K562 (cell line): ENCODE data around the gene USP7. TPM values are rescaled to one million over a fixed set of nuclear protein-coding genes. Genes with fewer than 3 reads are reported as not detected.
"Not testable (repeated sequence)": the region's sequence is repeated elsewhere in the genome, so short reads cannot be mapped to it uniquely, and the experiment has no call there.

Experiments
- ATAC-seq: fragments of 200-7000 bp; cut with Tn5 transposase; 3 replicates; pipeline ENCODE4 v1.9.1; 2020; ENCODE audit warnings: moderate library complexity
- BruUV-seq: library from RNA; stranded (reverse); fragments of 400-500 nt; replicated peaks from 2 replicates; lab custom pipeline; 2021; lab: Mats Ljungman, UMichigan
- CTCF ChIA-PET: fragments of 300-600 bp; formaldehyde crosslinking; extraction: SDS; loops from one replicate; lab custom pipeline; 2021; ENCODE audit warnings: low intra/inter-chr PET ratio; lab: Yijun Ruan, JAX
- POLR2A ChIA-PET: fragments of 300-600, 350-650 bp; sonication (Branson Sonifier 250); formaldehyde crosslinking; extraction: SDS; loops from one replicate; lab custom pipeline; 2021; ENCODE audit warnings: antibody characterized with exemption, inconsistent platforms; lab: Yijun Ruan, JAX
- DNase-seq, 4 experiments: peaks; one replicate each; pipeline versions ENCODE4 v3.0.0 to v3.0.0-alpha.2; 2011 to 2018; ENCODE audit warnings: low spot score in 3 of 4, mixed read lengths in 3 of 4; ENCODE audit errors: extremely low read depth in 1 of 4
- FAIRE-seq: peaks from 2 replicates; lab custom pipeline; 2011; peaks lifted over from hg19 to GRCh38; lab: Jason Lieb, UNC
- H2AFZ ChIP-seq: 2 replicates; pipeline ENCODE4 v1.6.0; 2011; ENCODE audit warnings: low read depth, low read length, control low read depth, inconsistent platforms
- H3K27ac ChIP-seq: fragments of 200-600 bp; 3 replicates; pipeline ENCODE4 v1.8.0; 2011; ENCODE audit warnings: low read depth, mild to moderate bottlenecking, control low read depth, inconsistent platforms, low read length, moderate library complexity, mixed read lengths; ENCODE audit errors: extremely low read depth
- H3K27me3 ChIP-seq, 2 experiments: fragments of 300-600 bp in 1 of 2; 2 replicates in 1 of 2; 3 replicates in 1 of 2; pipeline versions ENCODE4 v1.6.0 to v1.8.0; 2011; ENCODE audit warnings: inconsistent platforms in 2 of 2, low read length in 2 of 2, mild to moderate bottlenecking in 1 of 2, mixed read lengths in 1 of 2, moderate library complexity in 1 of 2; ENCODE audit not compliant: control insufficient read depth in 2 of 2, insufficient read depth in 2 of 2
- H3K36me3 ChIP-seq: fragments of 300-600 bp; 3 replicates; pipeline ENCODE4 v1.8.0; 2011; ENCODE audit warnings: mild to moderate bottlenecking, low read length, inconsistent platforms; ENCODE audit not compliant: control insufficient read depth, insufficient read depth
- H3K4me1 ChIP-seq, 2 experiments: fragments of 200-600 bp in 1 of 2; replicated peaks in 1 of 2; 2 replicates in 1 of 2; 3 replicates in 1 of 2; pipeline versions ENCODE4 v1.5.1 to v1.8.0; 2011; ENCODE audit warnings: inconsistent platforms in 2 of 2, low read length in 2 of 2, mild to moderate bottlenecking in 1 of 2, mixed read lengths in 1 of 2, moderate library complexity in 1 of 2; ENCODE audit not compliant: control insufficient read depth in 2 of 2, insufficient read depth in 2 of 2
- H3K4me2 ChIP-seq: 2 replicates; pipeline ENCODE4 v1.6.1; 2011; ENCODE audit warnings: low read length, control low read depth, inconsistent platforms, mixed read lengths; ENCODE audit not compliant: insufficient read depth
- H3K4me3 ChIP-seq: fragments of 200-600 bp; sonication (generic), shearing (Covaris generic); 2 replicates; pipeline ENCODE4 v1.5.1; 2016; ENCODE audit warnings: control low read depth, inconsistent platforms
- H3K79me2 ChIP-seq: fragments of 200-600 bp; 3 replicates; pipeline ENCODE4 v1.8.0; 2011; ENCODE audit warnings: low read length, inconsistent platforms; ENCODE audit not compliant: control insufficient read depth, insufficient read depth
- H3K9ac ChIP-seq, 2 experiments: 2 replicates each; pipeline versions ENCODE4 v1.6.0 to v1.6.1; 2011; ENCODE audit warnings: low read depth in 2 of 2, low read length in 2 of 2, control low read depth in 1 of 2, inconsistent platforms in 1 of 2, mild to moderate bottlenecking in 1 of 2, mixed read lengths in 1 of 2; ENCODE audit not compliant: insufficient read depth in 1 of 2
- H3K9me1 ChIP-seq: one replicate; pipeline ENCODE4 v1.6.0; 2011; ENCODE audit warnings: inconsistent platforms, mild to moderate bottlenecking, low read length, moderate library complexity; ENCODE audit not compliant: control insufficient read depth, insufficient read depth
- H3K9me3 ChIP-seq: replicated peaks from 2 replicates; pipeline ENCODE4 v1.5.1; 2011; ENCODE audit warnings: low read depth, low read length, inconsistent platforms; ENCODE audit not compliant: control insufficient read depth, insufficient read depth
- H4K20me1 ChIP-seq: replicated peaks from 2 replicates; pipeline ENCODE4 v1.6.1; 2011; ENCODE audit warnings: low read length, inconsistent platforms, mixed read lengths; ENCODE audit not compliant: control insufficient read depth, insufficient read depth
- MNT ChIP-seq, 2 experiments: fragments of 450-650 bp; conservative IDR thresholded peaks; 2 replicates each; pipeline ENCODE4 v1.6.1; 2017; ENCODE audit warnings: mild to moderate bottlenecking in 2 of 2, moderate library complexity in 2 of 2
- POLR2B ChIP-seq: fragments of 450-650 bp; IDR thresholded peaks from 2 replicates; pipeline ENCODE4 v1.6.1; 2018; ENCODE audit warnings: low read depth; ENCODE audit not compliant: partially characterized antibody
- TCFL5 ChIP-seq: fragments of 250-450 bp; sonication (Bioruptor Pico); conservative IDR thresholded peaks from 2 replicates; pipeline ENCODE4 v1.6.1; 2021; ENCODE audit warnings: mild to moderate bottlenecking, moderate library complexity, matching md5 sums
- ZNF316 ChIP-seq: fragments of 450-650 bp; IDR thresholded peaks from 2 replicates; pipeline ENCODE4 v1.6.1; 2016
- WGBS: fragments of 100-300 bp; shearing (Covaris generic); methylation state at CpG from one replicate; pipeline ENCODE4 v1.1.6; 2016; ENCODE audit warnings: low coverage, mixed read lengths; ENCODE audit not compliant: insufficient coverage; ENCODE audit errors: missing lambda C conversion rate; 5-methylcytosine and 5-hydroxymethylcytosine counted together
- in situ Hi-C: fragments of 300-500 bp; cut with MboI; formaldehyde crosslinking; loops from 4 replicates; pipeline ENCODE4 v1.15.0; 2018; ENCODE audit warnings: inconsistent platforms, mixed read lengths
- intact Hi-C: fragments of 100-400 bp; cut with micrococcal nuclease; formaldehyde crosslinking; loops from 2 replicates; pipeline ENCODE4 v1.14.2; 2022
- polyA plus RNA-seq, 8 experiments: library from polyadenylated mRNA; depleted of rRNA in 4 of 8; stranded (reverse) in 5 of 8; unstranded in 3 of 8; fragments of >200 nt; fragmentation: Nextera tagmentation in 2 of 8; fragmentation: Illumina TruSeq in 1 of 8; extraction: Ambion mirVana in 2 of 8; extraction: Trizol in 1 of 8; gene quantifications; 2 replicates each; pipeline versions ENCODE4 v1.2.1 to v1.2.3, GENCODE V29; 2011 to 2014; ENCODE audit warnings: inconsistent platforms in 1 of 8, missing spikeins in 1 of 8
- total RNA-seq, 7 experiments: library from RNA; depleted of rRNA in 6 of 7; stranded (reverse); fragments of >200 nt in 6 of 7; fragmentation: Illumina TruSeq in 2 of 7; extraction: Trizol in 2 of 7; gene quantifications; 2 replicates each; pipeline versions ENCODE4 v1.2.1 to v1.2.3, GENCODE V29; 2011 to 2021; ENCODE audit warnings: low replicate concordance in 1 of 7

Gene USP7
- total and polyA plus RNA-seq, 9 of the 15 experiments (the other 6 are each of a cell fraction or from before 2014, with no cell fraction given): 17.1 to 145 (median 57.9) TPM

- peaks cover 99% of the 10 kb centered on the region for H3K36me3 ChIP-seq
- H3K27ac ChIP-seq: no peak overlapping the region
- H3K4me3 ChIP-seq: no peak overlapping the region
- peaks cover 10% of the 10 kb centered on the region; the same call in 2 of the 3 replicates for H3K79me2 ChIP-seq
- 53% methylated on average over 18 of the region's 18 CpGs for WGBS
- peaks cover 0 to 8% of the 10 kb centered on the region in 2 experiments; a peak in 2 of 5 replicates for H3K4me1 ChIP-seq
- peak overlapping the region in 1 of 2 experiments; percentile 56; a peak in 1 of 4 replicates for H3K9ac ChIP-seq
- intact Hi-C loops (no loop called here), in situ Hi-C loops (no loop called here)
- FAIRE-seq (peak; percentile 19), ATAC-seq (no peak), DNase-seq (peak in 1 of 4 experiments; percentile 14)
- POLR2A ChIA-PET: interaction anchor here (0.6 to 1.1 kb wide), 2 partner anchors 45 to 100 kb away, joined by 3 read pairs; partner anchors contain the start of gene USP7
- H3K4me2 ChIP-seq: no peak overlapping the region
- H3K9me3 ChIP-seq: no peaks in the 10 kb centered on the region
- BruUV-seq: no TSS peak
- TF ChIP-seq ZNF316: 0 out of 2 replicates have a peak, but pooled peaks have one; percentile 11
- no peak for TF ChIP-seq TCFL5 (CRISPR knock-in tag)
- 0 out of 4 replicates have a peak, but pooled peaks of 1 of the 2 experiments have one; percentile 11 for TF ChIP-seq MNT (conservative IDR thresholded peaks at IDR 0.05)
- peak; percentile 22 for TF ChIP-seq POLR2B
- peaks cover 4% of the 10 kb centered on the region for H3K9me1 ChIP-seq
- CTCF ChIA-PET: no interaction called here
- H2AFZ ChIP-seq: no peak overlapping the region
- peaks cover 10% of the 10 kb centered on the region; the same call in 1 of the 2 replicates for H4K20me1 ChIP-seq
- H3K27me3 ChIP-seq: no peaks in the 10 kb centered on the region
Observed at GRCh38 chr16:8919089-8919933, 44.4 kb downstream of the USP7 start.

- POLR2A ChIA-PET: interaction anchor here (0.7 kb wide), 1 partner anchor 11 kb away, joined by 3 read pairs; no protein-coding TSS in a partner anchor
- in situ Hi-C loops, H3K79me2 ChIP-seq, H3K9me1 ChIP-seq, BruUV-seq, FAIRE-seq, intact Hi-C loops, DNase-seq, H3K27me3 ChIP-seq, H3K27ac ChIP-seq, ATAC-seq, H3K4me3 ChIP-seq, H2AFZ ChIP-seq, CTCF ChIA-PET, H3K9ac ChIP-seq, H3K4me1 ChIP-seq, H3K4me2 ChIP-seq, H3K9me3 ChIP-seq: not testable (repeated sequence)
- 87% methylated on average over 10 of the region's 10 CpGs for WGBS
- peaks cover 95% of the 10 kb centered on the region for H3K36me3 ChIP-seq
- H4K20me1 ChIP-seq: peaks cover 10% of the 10 kb centered on the region; the same call in 1 of the 2 replicates
Observed at GRCh38 chr16:8917336-8917735, 46.4 kb downstream of the USP7 start.
